ENCODE data around the gene CYP4F8. TPM values are rescaled to one million over a fixed set of nuclear protein-coding genes. Genes with fewer than 3 reads are reported as not detected.
"Not testable (repeated sequence)": the region's sequence is repeated elsewhere in the genome, so short reads cannot be mapped to it uniquely, and the experiment has no call there.

The CYP4F8 gene
- total RNA-seq, 1 donor from 2014 or later, result not detected

- H3K4me1 Mint-ChIP-seq, result no peaks in the 10 kb centered on the region
- no peak overlapping the region for H3K27ac Mint-ChIP-seq (ENCODE audit: unreplicated experiment)
- no peak for DNase-seq (ENCODE audit: low read depth, low spot score)
- H3K27me3 Mint-ChIP-seq (ENCODE audit: low read depth), result no peaks in the 10 kb centered on the region
- H3K4me3 Mint-ChIP-seq, result no peak overlapping the region
- peaks cover 10% of the 10 kb centered on the region for H3K36me3 Mint-ChIP-seq (ENCODE audit: low read depth)
- TF ChIP-seq CTCF (conservative IDR thresholded peaks at IDR 0.05), result no peak
- peaks cover 28% of the 10 kb centered on the region for H3K9me3 Mint-ChIP-seq
These were observed 27.8 kb downstream of the CYP4F8 start for GRCh38 chr19:15642807-15643206.

- Mint-ChIP-seq H3K27me3 (ENCODE audit: low read depth) (no peaks in the 10 kb centered on the region), H3K4me1 (no peaks in the 10 kb centered on the region), H3K36me3 (ENCODE audit: low read depth) (peaks cover 10% of the 10 kb centered on the region), H3K4me3 (no peak overlapping the region), H3K9me3 (peaks cover 29% of the 10 kb centered on the region), H3K27ac (ENCODE audit: unreplicated experiment) (no peak overlapping the region)
- no peak for TF ChIP-seq CTCF (conservative IDR thresholded peaks at IDR 0.05)
- no peak for DNase-seq (ENCODE audit: low read depth, low spot score)
These were observed 28.4 kb downstream of the CYP4F8 start for GRCh38 chr19:15643387-15643786.

GRCh38 chr19:15644066-15644741 lies 29.2 kb downstream of the CYP4F8 start:
- H3K27ac Mint-ChIP-seq (ENCODE audit: unreplicated experiment), result no peak overlapping the region
- peaks cover 10% of the 10 kb centered on the region for H3K36me3 Mint-ChIP-seq (ENCODE audit: low read depth)

GRCh38 chr19:15644816-15645215 lies 29.8 kb downstream of the CYP4F8 start:
- no peaks in the 10 kb centered on the region for H3K27me3 Mint-ChIP-seq (ENCODE audit: low read depth)

More at GRCh38 chr19:15644066-15644741, 29.2 kb downstream of the CYP4F8 start:
- H3K4me3 Mint-ChIP-seq, result no peak overlapping the region
- DNase-seq (ENCODE audit: low read depth, low spot score), result no peak
- H3K9me3 Mint-ChIP-seq, result peaks cover 33% of the 10 kb centered on the region
- no peaks in the 10 kb centered on the region for H3K27me3 Mint-ChIP-seq (ENCODE audit: low read depth)
- no peak for TF ChIP-seq CTCF (conservative IDR thresholded peaks at IDR 0.05)
- H3K4me1 Mint-ChIP-seq, result no peaks in the 10 kb centered on the region

GRCh38 chr19:15649526-15649925 lies 34.5 kb downstream of the CYP4F8 start:
- H3K27ac Mint-ChIP-seq (ENCODE audit: unreplicated experiment), result no peak overlapping the region
- peaks cover 4% of the 10 kb centered on the region for H3K36me3 Mint-ChIP-seq (ENCODE audit: low read depth)
- no peak for TF ChIP-seq CTCF (conservative IDR thresholded peaks at IDR 0.05)
- H3K4me1 Mint-ChIP-seq, result no peaks in the 10 kb centered on the region
- H3K9me3 Mint-ChIP-seq, result peaks cover 36% of the 10 kb centered on the region
- H3K4me3 Mint-ChIP-seq, result no peak overlapping the region
- H3K27me3 Mint-ChIP-seq (ENCODE audit: low read depth), result no peaks in the 10 kb centered on the region
- no peak for DNase-seq (ENCODE audit: low read depth, low spot score)

More at GRCh38 chr19:15644816-15645215, 29.8 kb downstream of the CYP4F8 start:
- no peaks in the 10 kb centered on the region for H3K4me1 Mint-ChIP-seq
- H3K27ac Mint-ChIP-seq (ENCODE audit: unreplicated experiment), result no peak overlapping the region
- no peak for TF ChIP-seq CTCF (conservative IDR thresholded peaks at IDR 0.05)
- no peak for DNase-seq (ENCODE audit: low read depth, low spot score)
- H3K9me3 Mint-ChIP-seq, result peaks cover 36% of the 10 kb centered on the region
- H3K36me3 Mint-ChIP-seq (ENCODE audit: low read depth), result peaks cover 10% of the 10 kb centered on the region
- no peak overlapping the region for H3K4me3 Mint-ChIP-seq

- DNase-seq (ENCODE audit: low read depth, low spot score); H3K4me1 Mint-ChIP-seq; H3K27me3 Mint-ChIP-seq (ENCODE audit: low read depth); H3K27ac Mint-ChIP-seq (ENCODE audit: unreplicated experiment); H3K36me3 Mint-ChIP-seq (ENCODE audit: low read depth); H3K4me3 Mint-ChIP-seq: not testable (repeated sequence)
- peaks cover 35% of the 10 kb centered on the region for H3K9me3 Mint-ChIP-seq
These were observed 35.1 kb downstream of the CYP4F8 start for GRCh38 chr19:15650123-15650522.

Data from neural crest cell (in vitro differentiated cells).